Neural progenitor cell (in vitro differentiated cells): ENCODE data around the gene EYA3. TPM values are rescaled to one million over a fixed set of nuclear protein-coding genes. Genes with fewer than 3 reads are reported as not detected.
A peak's percentile ranks its signal among the peaks of the same experiment; 100 is the strongest.
"Not testable (repeated sequence)": the region's sequence is repeated elsewhere in the genome, so short reads cannot be mapped to it uniquely, and the experiment has no call there.

ENCODE experiments used
- DNase-seq: peaks from one replicate; pipeline ENCODE4 v3.0.0-alpha.2; 2016; ENCODE audit warnings: low spot score
- H2AFZ ChIP-seq: fragments of 200-600 bp; sonication (generic); replicated peaks from 2 replicates; pipeline ENCODE4 v1.6.1; 2016; ENCODE audit warnings: antibody characterized with exemption
- H3F3A ChIP-seq: fragments of 200-600 bp; sonication (generic); 2 replicates; pipeline ENCODE4 v1.6.1; 2016; ENCODE audit warnings: antibody characterized with exemption, low read depth
- H3K27ac ChIP-seq: fragments of 200-600 bp; sonication (generic); 2 replicates; pipeline ENCODE4 v1.5.1; 2016; ENCODE audit warnings: mild to moderate bottlenecking
- H3K27me3 ChIP-seq: fragments of 200-600 bp; sonication (generic); 2 replicates; pipeline ENCODE4 v1.6.1; 2016; ENCODE audit warnings: mild to moderate bottlenecking, moderate library complexity
- H3K36me3 ChIP-seq: fragments of 200-600 bp; sonication (generic); 2 replicates; pipeline ENCODE4 v1.5.1; 2016
- H3K4me1 ChIP-seq: fragments of 200-600 bp; sonication (generic); 2 replicates; pipeline ENCODE4 v1.6.1; 2016; ENCODE audit warnings: mixed run types
- H3K4me2 ChIP-seq: fragments of 200-600 bp; sonication (generic); 2 replicates; pipeline ENCODE4 v1.6.1; 2016
- H3K4me3 ChIP-seq: fragments of 200-600 bp; sonication (generic); 2 replicates; pipeline ENCODE4 v1.5.1; 2016
- H3K79me2 ChIP-seq: fragments of 200-600 bp; sonication (generic); 2 replicates; pipeline ENCODE4 v1.6.1; 2016; ENCODE audit warnings: low read depth
- H3K9ac ChIP-seq: fragments of 200-600 bp; sonication (generic); 2 replicates; pipeline ENCODE4 v1.6.1; 2016
- H3K9me3 ChIP-seq: fragments of 200-600 bp; sonication (generic); 2 replicates; pipeline ENCODE4 v1.5.1; 2016; ENCODE audit warnings: low read depth
- H4K20me1 ChIP-seq: fragments of 200-600 bp; sonication (generic); 2 replicates; pipeline ENCODE4 v1.6.1; 2016; ENCODE audit warnings: low read depth
- H3K27ac Mint-ChIP-seq: 3 replicates; pipeline ENCODE4 v1.8.0; 2021; ENCODE audit warnings: mixed read lengths
- H3K27me3 Mint-ChIP-seq: 2 replicates; pipeline ENCODE4 v1.8.0; 2022; ENCODE audit warnings: low read depth, mild to moderate bottlenecking, inconsistent platforms, moderate library complexity, mixed read lengths; ENCODE audit not compliant: insufficient read depth
- H3K36me3 Mint-ChIP-seq: 3 replicates; pipeline ENCODE4 v1.8.0; 2021; ENCODE audit warnings: mixed read lengths
- H3K4me1 Mint-ChIP-seq: 3 replicates; pipeline ENCODE4 v1.8.0; 2021; ENCODE audit warnings: mixed read lengths
- H3K4me3 Mint-ChIP-seq: 3 replicates; pipeline ENCODE4 v1.8.0; 2021; ENCODE audit warnings: mild to moderate bottlenecking, moderate library complexity, mixed read lengths
- H3K9me3 Mint-ChIP-seq: 3 replicates; pipeline ENCODE4 v1.8.0; 2020; ENCODE audit warnings: mixed read lengths
- CTCF ChIP-seq: fragments of 200-600 bp; sonication (generic); IDR thresholded peaks from 2 replicates; pipeline ENCODE4 v1.5.1; 2017; ENCODE audit warnings: antibody characterized with exemption, mild to moderate bottlenecking
- EZH2 ChIP-seq: fragments of 200-600 bp; sonication (generic); IDR thresholded peaks from 2 replicates; pipeline ENCODE4 v1.6.1; 2017; ENCODE audit warnings: antibody characterized with exemption, mild to moderate bottlenecking, moderate library complexity
- EZH2phosphoT487 ChIP-seq: fragments of 200-600 bp; sonication (generic); IDR thresholded peaks from 2 replicates; pipeline ENCODE4 v1.6.1; 2017; ENCODE audit warnings: antibody characterized with exemption
- total RNA-seq: library from RNA; depleted of rRNA; stranded (reverse); fragments of >200 nt; gene quantifications from 2 replicates; pipeline ENCODE4 v1.2.3, GENCODE V29; 2015; ENCODE audit warnings: low replicate concordance

Gene EYA3
- total RNA-seq, 1 donor from 2014 or later, result 32.9 TPM

DNA sequence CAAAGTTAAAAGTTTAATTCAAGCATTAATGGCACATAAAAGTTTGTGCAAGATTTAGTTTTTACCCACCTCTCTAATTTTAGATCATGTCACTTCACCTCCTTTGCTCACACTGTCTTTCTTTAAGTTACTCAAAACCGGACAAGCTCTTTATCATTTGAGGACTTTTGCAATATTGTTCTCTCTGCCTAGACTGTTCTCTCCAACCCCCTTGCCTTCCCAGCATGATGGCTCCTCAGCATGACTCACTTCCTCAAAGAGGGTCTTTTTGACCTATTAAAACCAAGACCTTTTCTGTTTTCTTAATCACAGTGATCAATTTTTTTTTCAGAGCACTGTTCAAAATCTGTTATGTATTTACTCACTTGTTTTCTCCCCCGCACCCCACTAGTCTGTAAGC, 67.3 kb downstream of the EYA3 start:
- no peaks in the 10 kb centered on the region for H4K20me1 ChIP-seq
- H3K36me3 ChIP-seq, result no peaks in the 10 kb centered on the region
- Mint-ChIP-seq H3K4me1 (peaks cover 7% of the 10 kb centered on the region), H3K27me3 (no peaks in the 10 kb centered on the region), H3K27ac (peak overlapping the region; percentile 13), H3K9me3 (no peaks in the 10 kb centered on the region), H3K4me3 (no peak overlapping the region), H3K36me3 (peaks cover 11% of the 10 kb centered on the region)
- H3K4me1 ChIP-seq, result no peaks in the 10 kb centered on the region
- no peak for DNase-seq
- no peaks in the 10 kb centered on the region for H3K9me3 ChIP-seq
- H3K4me2 ChIP-seq, result no peak overlapping the region
- no peaks in the 10 kb centered on the region for H3K79me2 ChIP-seq
- TF ChIP-seq CTCF (no peak), EZH2 (no peak), EZH2phosphoT487 (no peak)
- H3K27me3 ChIP-seq, result no peaks in the 10 kb centered on the region
- H2AFZ ChIP-seq, result no peak overlapping the region
- no peak overlapping the region for H3K27ac ChIP-seq
- no peaks in the 10 kb centered on the region for H3F3A ChIP-seq
- H3K9ac ChIP-seq, result no peak overlapping the region
- H3K4me3 ChIP-seq, result no peak overlapping the region

- Histone ChIP-seq H3K27ac (no peak overlapping the region), H3K79me2 (no peaks in the 10 kb centered on the region), H3K9ac (no peak overlapping the region), H3K4me1 (no peaks in the 10 kb centered on the region), H2AFZ (no peak overlapping the region), H3K4me2 (no peak overlapping the region), H3K9me3 (no peaks in the 10 kb centered on the region), H4K20me1 (no peaks in the 10 kb centered on the region), H3K4me3 (no peak overlapping the region), H3K27me3 (no peaks in the 10 kb centered on the region), H3K36me3 (peaks cover 10% of the 10 kb centered on the region), H3F3A (no peaks in the 10 kb centered on the region)
- Mint-ChIP-seq H3K4me1 (no peaks in the 10 kb centered on the region), H3K36me3 (peaks cover 12% of the 10 kb centered on the region), H3K27me3 (no peaks in the 10 kb centered on the region), H3K4me3 (no peak overlapping the region), H3K27ac (no peak overlapping the region), H3K9me3 (no peaks in the 10 kb centered on the region)
- TF ChIP-seq EZH2, result no peak
- TF ChIP-seq CTCF, result no peak
- no peak for TF ChIP-seq EZH2phosphoT487
- DNase-seq, result no peak
These were observed 77.4 kb downstream of the EYA3 start for GRCh38 chr1:28010969-28011368.

DNA sequence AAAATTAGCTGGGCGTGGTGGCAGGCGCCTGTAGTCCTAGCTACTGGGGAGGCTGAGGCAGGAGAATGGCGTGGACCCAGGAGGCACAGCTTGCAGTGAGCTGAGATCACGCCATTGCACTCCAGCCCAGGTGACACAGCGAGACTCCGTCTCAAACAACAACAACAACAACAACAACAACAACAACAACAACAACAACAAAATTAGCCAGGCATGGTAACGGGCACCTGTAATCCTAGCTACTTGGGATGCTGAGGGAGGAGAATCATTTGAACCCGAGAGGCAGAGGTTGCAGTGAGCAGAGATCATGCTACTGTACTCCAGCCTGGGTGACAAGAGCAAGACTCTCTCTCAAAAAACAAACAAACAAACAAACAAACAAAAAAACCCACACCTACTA, 85.3 kb downstream of the EYA3 start:
- H3K27me3 ChIP-seq, H3K4me3 Mint-ChIP-seq, DNase-seq, H3K4me3 ChIP-seq, H3K9ac ChIP-seq, H3K9me3 Mint-ChIP-seq, H3K27ac Mint-ChIP-seq, H2AFZ ChIP-seq, H3K36me3 Mint-ChIP-seq, H3K27me3 Mint-ChIP-seq, H3K36me3 ChIP-seq, H3F3A ChIP-seq, H3K4me2 ChIP-seq, H3K4me1 Mint-ChIP-seq, H3K4me1 ChIP-seq, H3K27ac ChIP-seq, H3K9me3 ChIP-seq, H3K79me2 ChIP-seq, H4K20me1 ChIP-seq: not testable (repeated sequence)

DNA sequence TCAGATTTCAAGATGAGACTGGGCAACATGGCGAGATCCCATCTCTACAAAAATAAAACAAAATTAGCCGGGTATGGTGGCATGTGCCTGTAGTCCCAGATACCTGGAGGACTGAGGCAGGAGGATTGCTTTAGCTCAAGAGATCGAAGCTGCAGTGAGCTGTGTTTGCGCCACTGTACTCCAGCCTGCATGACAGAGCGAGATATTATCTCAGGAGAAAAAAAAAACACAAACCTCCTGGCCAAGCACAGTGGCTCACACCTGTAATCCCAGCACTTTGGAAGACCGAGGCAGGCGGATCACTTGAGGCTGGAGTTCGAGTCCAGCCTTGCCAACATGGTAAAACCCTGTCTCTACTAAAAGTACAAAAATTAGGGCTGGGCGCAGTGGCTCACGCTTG, 85.8 kb downstream of the EYA3 start:
- Mint-ChIP-seq H3K36me3 (peaks cover 11% of the 10 kb centered on the region), H3K27me3 (no peaks in the 10 kb centered on the region), H3K4me1 (no peaks in the 10 kb centered on the region), H3K9me3 (no peaks in the 10 kb centered on the region), H3K27ac (no peak overlapping the region), H3K4me3 (no peak overlapping the region)
- Histone ChIP-seq H4K20me1 (no peaks in the 10 kb centered on the region), H3K9ac (no peak overlapping the region), H3K9me3 (no peaks in the 10 kb centered on the region), H3K79me2 (no peaks in the 10 kb centered on the region), H3K4me2 (no peak overlapping the region), H3K36me3 (peaks cover 6% of the 10 kb centered on the region), H3K27me3 (no peaks in the 10 kb centered on the region), H2AFZ (no peak overlapping the region), H3F3A (no peaks in the 10 kb centered on the region), H3K4me3 (no peak overlapping the region), H3K27ac (no peak overlapping the region), H3K4me1 (no peaks in the 10 kb centered on the region)
- DNase-seq, result no peak
- no peak for TF ChIP-seq EZH2
- TF ChIP-seq EZH2phosphoT487, result no peak
